HCT116 (cell line): ENCODE data around the gene IL18RAP. TPM values are rescaled to one million over a fixed set of nuclear protein-coding genes. Genes with fewer than 3 reads are reported as not detected.

ENCODE experiments used
- ATAC-seq: fragments of 200-7000 bp; cut with Tn5 transposase; 2 replicates; pipeline ENCODE4 v1.9.1; 2020; ENCODE audit warnings: mild to moderate bottlenecking, moderate library complexity
- Bru-seq: library from RNA; stranded (reverse); fragments of 400-500 nt; gene quantifications from one replicate; lab custom pipeline; 2021; lab: Mats Ljungman, UMichigan
- BruChase-seq, 2 experiments: library from RNA; stranded (reverse); fragments of 400-500 nt; gene quantifications; one replicate each; lab custom pipeline; 2021; lab: Mats Ljungman, UMichigan
- BruUV-seq: library from RNA; stranded (reverse); fragments of 400-500 nt; replicated peaks from 2 replicates; lab custom pipeline; 2021; lab: Mats Ljungman, UMichigan
- CTCF ChIA-PET: fragments of 300-600 bp; sonication (Branson Sonifier 250); formaldehyde crosslinking; loops from one replicate; lab custom pipeline; 2021; ENCODE audit warnings: antibody characterized with exemption; lab: Charles Lee
- POLR2A ChIA-PET: fragments of 300-600, 350-600 bp; sonication (Branson Sonifier 250); formaldehyde crosslinking; loops from one replicate; lab custom pipeline; 2021; ENCODE audit warnings: antibody characterized with exemption; lab: Charles Lee
- RAD21 ChIA-PET, 2 experiments: fragments of 300-600 bp; sonication (Branson Sonifier 250); formaldehyde crosslinking; loops; one replicate each; lab custom pipeline; 2023; ENCODE audit warnings: low total read pairs in 2 of 2; ENCODE audit not compliant: uncharacterized antibody in 2 of 2, unreplicated experiment in 2 of 2, low non-redundant PET in 1 of 2; lab: Charles Lee
- DNase-seq: peaks from one replicate; pipeline ENCODE4 v3.0.0-alpha.2; 2010; ENCODE audit warnings: low read depth, low spot score
- H2AFZ ChIP-seq: fragments of 200-600 bp; shearing (Covaris generic), sonication (generic); 2 replicates; pipeline ENCODE4 v1.6.1; 2017; ENCODE audit warnings: low read depth, mixed run types, mixed read lengths, antibody characterized with exemption, low read length; ENCODE audit not compliant: poor library complexity, severe bottlenecking
- H3K27ac ChIP-seq: 2 replicates; pipeline ENCODE4 v1.5.1; 2012; ENCODE audit warnings: low read depth, low read length
- H3K27me3 ChIP-seq: fragments of 200-600 bp; sonication (generic); 2 replicates; pipeline ENCODE4 v1.6.1; 2016; ENCODE audit warnings: mixed run types, low read length, mixed read lengths; ENCODE audit not compliant: insufficient read depth
- H3K36me3 ChIP-seq, 2 experiments: fragments of 200-500 bp in 1 of 2; fragments of 200-600 bp in 1 of 2; sonication (Bioruptor generic) in 1 of 2; sonication (generic) in 1 of 2; 2 replicates each; pipeline versions ENCODE4 v1.5.1 to v1.6.1; 2014 to 2016; ENCODE audit warnings: low read length in 2 of 2, inconsistent platforms in 1 of 2, mixed read lengths in 1 of 2, mixed run types in 1 of 2; ENCODE audit not compliant: insufficient read depth in 2 of 2, control insufficient read depth in 1 of 2
- H3K4me1 ChIP-seq, 2 experiments: fragments of 200-600 bp in 1 of 2; sonication (generic) in 1 of 2; 2 replicates each; pipeline versions ENCODE4 v1.5.1 to v1.6.1; 2012 to 2017; ENCODE audit warnings: low read length in 2 of 2, inconsistent platforms in 1 of 2, mild to moderate bottlenecking in 1 of 2, mixed read lengths in 1 of 2, mixed run types in 1 of 2, moderate library complexity in 1 of 2; ENCODE audit not compliant: insufficient read depth in 2 of 2, control insufficient read depth in 1 of 2
- H3K4me2 ChIP-seq: fragments of 200-600 bp; sonication (generic); 2 replicates; pipeline ENCODE4 v1.6.1; 2017; ENCODE audit warnings: mixed run types, low read length, mixed read lengths
- H3K4me3 ChIP-seq, 2 experiments: fragments of 200-600 bp in 1 of 2; sonication (generic) in 1 of 2; replicated peaks in 1 of 2; 2 replicates each; pipeline ENCODE4 v1.5.1; 2011 to 2016; ENCODE audit warnings: low read length in 2 of 2, control low read depth in 1 of 2, low read depth in 1 of 2, mild to moderate bottlenecking in 1 of 2, mixed read lengths in 1 of 2, mixed run types in 1 of 2
- H3K79me2 ChIP-seq: fragments of 200-600 bp; sonication (generic); 2 replicates; pipeline ENCODE4 v1.6.1; 2017; ENCODE audit warnings: mild to moderate bottlenecking, mixed run types, low read length, moderate library complexity, mixed read lengths; ENCODE audit not compliant: insufficient read depth
- H3K9ac ChIP-seq: fragments of 200-600 bp; sonication (generic); 2 replicates; pipeline ENCODE4 v1.6.1; 2016; ENCODE audit warnings: low read length, mixed read lengths
- H3K9me2 ChIP-seq: fragments of 200-600 bp; sonication (generic), shearing (Covaris generic); 2 replicates; pipeline ENCODE4 v1.6.1; 2017; ENCODE audit warnings: mixed run types, mild to moderate bottlenecking, moderate library complexity; ENCODE audit not compliant: insufficient read depth
- H3K9me3 ChIP-seq, 2 experiments: fragments of 200-500 bp in 1 of 2; fragments of 200-600 bp in 1 of 2; sonication (Bioruptor generic) in 1 of 2; sonication (generic) in 1 of 2; 2 replicates each; pipeline ENCODE4 v1.6.1; 2014 to 2017; ENCODE audit warnings: low read length in 2 of 2, mixed read lengths in 2 of 2, inconsistent platforms in 1 of 2, low read depth in 1 of 2, mild to moderate bottlenecking in 1 of 2, mixed run types in 1 of 2, moderate library complexity in 1 of 2; ENCODE audit not compliant: control insufficient read depth in 1 of 2, insufficient read depth in 1 of 2
- H4K20me1 ChIP-seq: fragments of 200-600 bp; sonication (generic), shearing (Covaris generic); 2 replicates; pipeline ENCODE4 v1.6.1; 2017; ENCODE audit warnings: mixed run types, mild to moderate bottlenecking, moderate library complexity; ENCODE audit not compliant: insufficient read depth
- CEBPB ChIP-seq: IDR thresholded peaks from 2 replicates; pipeline ENCODE4 v1.6.1; 2012; ENCODE audit warnings: low read depth
- EZH2phosphoT487 ChIP-seq: fragments of 200-600 bp; IDR thresholded peaks from 2 replicates; pipeline ENCODE4 v1.6.1; 2018; ENCODE audit warnings: antibody characterized with exemption, borderline replicate concordance
- YY1 ChIP-seq: IDR thresholded peaks from 2 replicates; pipeline ENCODE4 v1.6.1; 2011; ENCODE audit warnings: low read length, low read depth, moderate library complexity, mild to moderate bottlenecking; ENCODE audit not compliant: insufficient replicate concordance; ENCODE audit errors: extremely low read depth
- intact Hi-C: fragments of 100-400 bp; cut with micrococcal nuclease; formaldehyde crosslinking; loops from 2 replicates; pipeline ENCODE4 v1.10.0; 2022
- long read RNA-seq: library from polyadenylated mRNA; unstranded; transcript quantifications from one replicate; pipeline ENCODE4 v2.0.0, GENCODE V29; 2021; ENCODE audit not compliant: unreplicated experiment
- polyA plus RNA-seq: library from polyadenylated mRNA; unstranded; fragments of >200 nt; gene quantifications from 2 replicates; pipeline ENCODE4 v1.2.1, GENCODE V29; 2012; ENCODE audit warnings: missing spikeins
- total RNA-seq: library from RNA; stranded (reverse); gene quantifications from one replicate; pipeline ENCODE4 v1.2.1, GENCODE V29; 2021; ENCODE audit not compliant: unreplicated experiment
- TF ChIP-seq, protein P1 (sequence below): IDR thresholded peaks from 2 replicates; pipeline ENCODE4 v1.6.1; 2012
- TF ChIP-seq, protein P2 (sequence below): IDR thresholded peaks from 2 replicates; pipeline ENCODE4 v1.6.1; 2011; ENCODE audit warnings: mild to moderate bottlenecking, low read length, moderate library complexity; ENCODE audit not compliant: insufficient replicate concordance; ENCODE audit errors: extremely low read depth

Gene IL18RAP
- not detected for total RNA-seq
- polyA plus RNA-seq = not detected in 2 replicates
- percentile 5 among the genes with signal in this experiment for Bru-seq, nascent RNA
- percentile 3 among the genes with signal in this experiment for BruChase-seq, experiment 1, labeled RNA remaining after a 6-hour chase
- BruChase-seq, experiment 2, labeled RNA remaining after a 2-hour chase = percentile 13 among the genes with signal in this experiment
- long read RNA-seq = 0 reads

- TF ChIP-seq EZH2phosphoT487 = no peak
- TF ChIP-seq, protein P1, sequence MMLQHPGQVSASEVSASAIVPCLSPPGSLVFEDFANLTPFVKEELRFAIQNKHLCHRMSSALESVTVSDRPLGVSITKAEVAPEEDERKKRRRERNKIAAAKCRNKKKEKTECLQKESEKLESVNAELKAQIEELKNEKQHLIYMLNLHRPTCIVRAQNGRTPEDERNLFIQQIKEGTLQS = no peak
- H3K27me3 ChIP-seq = peaks cover 27% of the 10 kb centered on the region; the same call in 1 of the 2 replicates
- H3K79me2 ChIP-seq = no peaks in the 10 kb centered on the region
- no peak within 1 kb of the TSS for H3K27ac ChIP-seq
- no peaks in the 10 kb centered on the region for H3K9me3 ChIP-seq
- ATAC-seq = no peak
- CTCF ChIA-PET = no interaction called here
- H2AFZ ChIP-seq = no peak within 1 kb of the TSS
- no peak within 1 kb of the TSS for H3K4me2 ChIP-seq
- no peaks in the 10 kb centered on the region for H3K9me2 ChIP-seq
- H3K4me3 ChIP-seq = no peak within 1 kb of the TSS
- POLR2A ChIA-PET = no interaction called here
- H3K4me1 ChIP-seq = no peaks in the 10 kb centered on the region
- DNase-seq = no peak
- no peaks in the 10 kb centered on the region for H4K20me1 ChIP-seq
- RAD21 ChIA-PET = no interaction called here
- no TSS peak for BruUV-seq
- H3K36me3 ChIP-seq = no peaks in the 10 kb centered on the region
- intact Hi-C loops = no loop called here
- H3K9ac ChIP-seq = no peak within 1 kb of the TSS
Measured at GRCh38 chr2:102422910-102423309, at the start of gene IL18RAP. Gene IL18RAP, plus strand, starts transcription at chr2:102423160. Its CDS starts 118 bp downstream, at chr2:102423278.

GRCh38 chr2:102376052-102376591 is 46.8 kb upstream of the IL18RAP start:
- CTCF ChIA-PET = no interaction called here
- Histone ChIP-seq H4K20me1 (no peaks in the 10 kb centered on the region), H3K36me3 (no peaks in the 10 kb centered on the region), H3K4me3 (no peak overlapping the region), H3K27me3 (no peaks in the 10 kb centered on the region), H3K79me2 (no peaks in the 10 kb centered on the region), H3K4me2 (no peak overlapping the region), H3K9me3 (no peaks in the 10 kb centered on the region), H3K9ac (no peak overlapping the region), H3K9me2 (no peaks in the 10 kb centered on the region), H3K27ac (no peak overlapping the region), H3K4me1 (no peaks in the 10 kb centered on the region), H2AFZ (no peak overlapping the region)
- intact Hi-C loops = no loop called here
- POLR2A ChIA-PET = no interaction called here
- BruUV-seq = no TSS peak
- no peak for ATAC-seq
- RAD21 ChIA-PET = no interaction called here
- no peak for DNase-seq
- TF ChIP-seq, protein P2, sequence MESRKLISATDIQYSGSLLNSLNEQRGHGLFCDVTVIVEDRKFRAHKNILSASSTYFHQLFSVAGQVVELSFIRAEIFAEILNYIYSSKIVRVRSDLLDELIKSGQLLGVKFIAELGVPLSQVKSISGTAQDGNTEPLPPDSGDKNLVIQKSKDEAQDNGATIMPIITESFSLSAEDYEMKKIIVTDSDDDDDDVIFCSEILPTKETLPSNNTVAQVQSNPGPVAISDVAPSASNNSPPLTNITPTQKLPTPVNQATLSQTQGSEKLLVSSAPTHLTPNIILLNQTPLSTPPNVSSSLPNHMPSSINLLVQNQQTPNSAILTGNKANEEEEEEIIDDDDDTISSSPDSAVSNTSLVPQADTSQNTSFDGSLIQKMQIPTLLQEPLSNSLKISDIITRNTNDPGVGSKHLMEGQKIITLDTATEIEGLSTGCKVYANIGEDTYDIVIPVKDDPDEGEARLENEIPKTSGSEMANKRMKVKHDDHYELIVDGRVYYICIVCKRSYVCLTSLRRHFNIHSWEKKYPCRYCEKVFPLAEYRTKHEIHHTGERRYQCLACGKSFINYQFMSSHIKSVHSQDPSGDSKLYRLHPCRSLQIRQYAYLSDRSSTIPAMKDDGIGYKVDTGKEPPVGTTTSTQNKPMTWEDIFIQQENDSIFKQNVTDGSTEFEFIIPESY = no peak
- TF ChIP-seq CEBPB (no peak), YY1 (no peak)
